ENCODE data around the gene GPATCH8.

DNA sequence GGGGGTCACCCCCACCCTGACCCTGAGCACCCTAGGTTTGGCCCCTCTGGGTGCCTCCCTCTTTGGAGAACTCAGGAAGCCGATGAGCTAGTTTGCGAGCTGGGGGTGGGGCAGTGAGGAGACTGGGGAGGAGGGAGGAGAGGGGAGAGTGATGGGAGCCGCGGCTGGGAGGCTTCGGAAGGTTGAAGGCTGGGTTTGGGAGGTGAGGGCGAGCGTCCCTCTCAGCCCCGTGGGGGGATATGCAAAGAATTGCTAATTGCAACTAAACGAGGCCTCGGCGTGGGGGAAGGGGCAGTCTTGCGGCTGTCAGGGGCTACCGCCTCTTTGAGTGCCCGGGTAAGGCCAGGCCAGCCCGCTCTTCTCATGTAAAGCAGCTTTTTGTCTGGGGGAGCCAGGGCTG lies 36.5 kb upstream of the GPATCH8 start:
- TF ChIP-seq CTCF (IDR thresholded peaks at IDR 0.05; ENCODE audit: extremely low read depth in 1 of 2, insufficient read depth in 1 of 2, low read depth in 1 of 2, low read length in 2 of 2) (no peak), POLR2A (IDR thresholded peaks at IDR 0.05; ENCODE audit: low read depth, low read length) (no peak), GATA2 (IDR thresholded peaks at IDR 0.05; ENCODE audit: insufficient read depth, insufficient read length, low read depth, low read length) (no peak), MAX (IDR thresholded peaks at IDR 0.05; ENCODE audit: insufficient read depth, insufficient read length) (no peak)

Measured in endothelial cell of umbilical vein (primary cell).